ENCODE data around the gene C2CD4A. TPM values are rescaled to one million over a fixed set of nuclear protein-coding genes. Genes with fewer than 3 reads are reported as not detected.

Gene C2CD4A
- total RNA-seq, 1 experiment from 2014 or later = not detected

- no peak for DNase-seq (ENCODE audit: low read depth)
Measured at GRCh38 chr15:62103431-62103830, 36.7 kb downstream of the C2CD4A start.

- no peak for DNase-seq (ENCODE audit: low read depth)
Measured at GRCh38 chr15:62104401-62104800, 37.6 kb downstream of the C2CD4A start.

- DNase-seq (ENCODE audit: low read depth) = no peak
Measured at GRCh38 chr15:62104846-62105245, 38.1 kb downstream of the C2CD4A start.

GRCh38 chr15:62105266-62105665 is 38.5 kb downstream of the C2CD4A start:
- no peak for DNase-seq (ENCODE audit: low read depth)

- DNase-seq (ENCODE audit: low read depth) = no peak
Measured at GRCh38 chr15:62106096-62106495, 39.3 kb downstream of the C2CD4A start.

- DNase-seq (ENCODE audit: low read depth) = no peak
Measured at GRCh38 chr15:62107571-62108121, 40.9 kb downstream of the C2CD4A start.

GRCh38 chr15:62108411-62108810 is 41.6 kb downstream of the C2CD4A start:
- no peak for DNase-seq (ENCODE audit: low read depth)

GRCh38 chr15:62109437-62109836 is 42.7 kb downstream of the C2CD4A start:
- DNase-seq (ENCODE audit: low read depth) = no peak

- peak; percentile 76 for DNase-seq (ENCODE audit: low read depth)
Measured at GRCh38 chr15:62109982-62110851, 43.4 kb downstream of the C2CD4A start.

GRCh38 chr15:62112081-62112480 is 45.3 kb downstream of the C2CD4A start:
- DNase-seq (ENCODE audit: low read depth) = no peak

- DNase-seq (ENCODE audit: low read depth) = peak; percentile 88
Measured at GRCh38 chr15:62112616-62113593, 46.1 kb downstream of the C2CD4A start.

- no peak for DNase-seq (ENCODE audit: low read depth)
Measured at GRCh38 chr15:62115847-62116246, 49.1 kb downstream of the C2CD4A start.

GRCh38 chr15:62118520-62119226 is 51.9 kb downstream of the C2CD4A start:
- peak; percentile 22 for DNase-seq (ENCODE audit: low read depth)

- peak; percentile 95 for DNase-seq (ENCODE audit: low read depth)
Measured at GRCh38 chr15:62119227-62119864, 52.6 kb downstream of the C2CD4A start.

- DNase-seq (ENCODE audit: low read depth) = no peak
Measured at GRCh38 chr15:62119874-62120273, 53.1 kb downstream of the C2CD4A start.

Other genes with a start within 250 kb of the C2CD4A start
- gene VPS13C, start 6.5 kb upstream of the C2CD4A start, total RNA-seq (2014; rRNA removed) = 26.5 and 35.4 TPM in 2 replicates
- gene C2CD4B, start 98.3 kb downstream of the C2CD4A start, total RNA-seq (2014; rRNA removed) = not detected in 2 replicates

Data from LHCN-M2 (cell line).